K562 (cell line): ENCODE data around the gene AP1AR. TPM values are rescaled to one million over a fixed set of nuclear protein-coding genes. Genes with fewer than 3 reads are reported as not detected.

Experiments used
- ATF7 ChIP-seq: fragments of 450-650 bp; IDR thresholded peaks from 2 replicates; pipeline ENCODE4 v1.7.1; 2014; ENCODE audit warnings: mild to moderate bottlenecking, moderate library complexity
- CCAR2 ChIP-seq: fragments of 200-400 bp; formaldehyde crosslinking; IDR thresholded peaks from 2 replicates; pipeline ENCODE4 v1.6.1; 2017; ENCODE audit warnings: mild to moderate bottlenecking, low read depth, low read length
- CUX1 ChIP-seq: fragments of 200-800 bp; sonication (Bioruptor generic); IDR thresholded peaks from 2 replicates; pipeline ENCODE4 v1.6.1; 2016; ENCODE audit warnings: missing genetic modification characterization, missing compliant biosample characterization
- E2F6 ChIP-seq, 2 experiments: IDR thresholded peaks; 2 replicates each; pipeline ENCODE4 v1.6.1; 2011; ENCODE audit warnings: borderline replicate concordance in 1 of 2, control low read depth in 1 of 2, low read depth in 1 of 2, low read length in 1 of 2, mild to moderate bottlenecking in 1 of 2, mixed read lengths in 1 of 2, moderate library complexity in 1 of 2; ENCODE audit not compliant: insufficient read depth in 1 of 2, insufficient read length in 1 of 2, poor library complexity in 1 of 2, severe bottlenecking in 1 of 2; ENCODE audit errors: extremely low read depth in 1 of 2
- EP400 ChIP-seq: fragments of 450-650 bp; IDR thresholded peaks from 2 replicates; pipeline ENCODE4 v1.6.1; 2017; ENCODE audit warnings: antibody characterized with exemption, mild to moderate bottlenecking, moderate library complexity
- FOXJ2 ChIP-seq: fragments of 200-800 bp; sonication (Bioruptor generic); IDR thresholded peaks from 2 replicates; pipeline ENCODE4 v1.6.1; 2016; ENCODE audit warnings: missing genetic modification characterization, missing compliant biosample characterization
- KHSRP ChIP-seq: fragments of 450-650 bp; IDR thresholded peaks from 2 replicates; pipeline ENCODE4 v1.6.1; 2017
- KLF1 ChIP-seq: fragments of 450-650 bp; IDR thresholded peaks from 2 replicates; pipeline ENCODE4 v1.6.1; 2016; ENCODE audit warnings: missing genetic modification characterization, missing compliant biosample characterization
- LCOR ChIP-seq: sonication (generic); formaldehyde crosslinking; IDR thresholded peaks from 2 replicates; pipeline ENCODE4 v1.8.0; 2022; ENCODE audit warnings: mild to moderate bottlenecking, missing genetic modification reagents
- NBN ChIP-seq: fragments of 450-650 bp; IDR thresholded peaks from 2 replicates; pipeline ENCODE4 v1.6.1; 2016; ENCODE audit warnings: low read depth, mild to moderate bottlenecking
- NCOA2 ChIP-seq, 2 experiments: fragments of 450-650 bp; IDR thresholded peaks; 2 replicates each; pipeline ENCODE4 v1.6.1; 2018; ENCODE audit warnings: mild to moderate bottlenecking in 2 of 2, moderate library complexity in 1 of 2; ENCODE audit not compliant: partially characterized antibody in 2 of 2
- RFX5 ChIP-seq: IDR thresholded peaks from 2 replicates; pipeline ENCODE4 v1.6.1; 2011; ENCODE audit warnings: low read depth, mild to moderate bottlenecking, improper control_type of control experiment, low read length
- RHOXF2B ChIP-seq: fragments of 250-450 bp; sonication (Bioruptor Pico); conservative IDR thresholded peaks from 2 replicates; pipeline ENCODE4 v1.5.1; 2021
- SIN3A ChIP-seq, 2 experiments: fragments of 150-350 bp in 1 of 2; IDR thresholded peaks; 2 replicates each; pipeline ENCODE4 v1.6.1; 2011 to 2016; ENCODE audit warnings: borderline replicate concordance in 2 of 2, low read depth in 2 of 2, low read length in 2 of 2, mild to moderate bottlenecking in 2 of 2, moderate library complexity in 2 of 2; ENCODE audit not compliant: control insufficient read depth in 1 of 2
- TARDBP ChIP-seq: fragments of 450-650 bp; IDR thresholded peaks from 2 replicates; pipeline ENCODE4 v1.6.1; 2016
- TCF3 ChIP-seq: sonication (generic); formaldehyde crosslinking; IDR thresholded peaks from 2 replicates; pipeline ENCODE4 v1.4.0; 2020; ENCODE audit warnings: mild to moderate bottlenecking, missing genetic modification reagents
- TOE1 ChIP-seq, 2 experiments: fragments of 450-650 bp in 1 of 2; sonication (generic) in 1 of 2; formaldehyde crosslinking in 1 of 2; IDR thresholded peaks; 2 replicates each; pipeline versions ENCODE4 v1.7.1 to v1.8.0; 2016 to 2022; ENCODE audit warnings: borderline replicate concordance in 2 of 2, mild to moderate bottlenecking in 2 of 2, antibody characterized with exemption in 1 of 2, inconsistent platforms in 1 of 2, low read depth in 1 of 2, missing genetic modification reagents in 1 of 2, moderate library complexity in 1 of 2
- TRIM28 ChIP-seq: fragments of 450-650 bp; IDR thresholded peaks from 2 replicates; pipeline ENCODE4 v1.6.1; 2017
- ZNF197 ChIP-seq: fragments of 200-800 bp; sonication (Bioruptor generic); IDR thresholded peaks from 2 replicates; pipeline ENCODE4 v1.6.1; 2016; ENCODE audit warnings: low read depth, missing genetic modification characterization, missing compliant biosample characterization
- polyA plus RNA-seq, 8 experiments: library from polyadenylated mRNA; depleted of rRNA in 4 of 8; stranded (reverse) in 5 of 8; unstranded in 3 of 8; fragments of >200 nt; fragmentation: Nextera tagmentation in 2 of 8; fragmentation: Illumina TruSeq in 1 of 8; extraction: Ambion mirVana in 2 of 8; extraction: Trizol in 1 of 8; gene quantifications; 2 replicates each; pipeline versions ENCODE4 v1.2.1 to v1.2.3, GENCODE V29; 2011 to 2014; ENCODE audit warnings: inconsistent platforms in 1 of 8, missing spikeins in 1 of 8
- total RNA-seq, 7 experiments: library from RNA; depleted of rRNA in 6 of 7; stranded (reverse); fragments of >200 nt in 6 of 7; fragmentation: Illumina TruSeq in 2 of 7; extraction: Trizol in 2 of 7; gene quantifications; 2 replicates each; pipeline versions ENCODE4 v1.2.1 to v1.2.3, GENCODE V29; 2011 to 2021; ENCODE audit warnings: low replicate concordance in 1 of 7

Gene AP1AR
- total and polyA plus RNA-seq, 9 of the 15 experiments (the other 6 are each of a cell fraction or from before 2014, with no cell fraction given): 2.6 to 20.7 (median 12.2) TPM

GRCh38 chr4:112231779-112232713 lies at the start of gene AP1AR (continued):
- TF ChIP-seq SIN3A (IDR thresholded peaks at IDR 0.05; ENCODE audit: borderline replicate concordance in 2 of 2, control insufficient read depth in 1 of 2, low read depth in 2 of 2, low read length in 2 of 2): peak; percentile 51 to 56; a peak in 3 of 4 replicates
- no peak for TF ChIP-seq CUX1 (CRISPR knock-in tag)
- TF ChIP-seq ATF7: peak; percentile 19; the same call in 1 of the 2 replicates
- 0 out of 2 replicates have a peak, but pooled peaks have one; percentile 17 for TF ChIP-seq TRIM28
- TF ChIP-seq KHSRP: no peak
- peak; percentile 51; the same call in 1 of the 2 replicates for TF ChIP-seq TOE1 (IDR thresholded peaks at IDR 0.05; ENCODE audit: borderline replicate concordance)
- no peak for TF ChIP-seq TOE1 (CRISPR knock-in tag; IDR thresholded peaks at IDR 0.05; ENCODE audit: borderline replicate concordance, low read depth)
- no peak for TF ChIP-seq NCOA2 (IDR thresholded peaks at IDR 0.05; ENCODE audit: partially characterized antibody in 2 of 2)
- TF ChIP-seq TARDBP: no peak
- no peak for TF ChIP-seq CCAR2
- TF ChIP-seq E2F6 (IDR thresholded peaks at IDR 0.05; ENCODE audit: borderline replicate concordance in 1 of 2, extremely low read depth in 1 of 2, insufficient read depth in 1 of 2, insufficient read length in 1 of 2, low read depth in 1 of 2, low read length in 1 of 2, poor library complexity in 1 of 2, severe bottlenecking in 1 of 2): peak in 1 of 2 experiments; percentile 65
- no peak for TF ChIP-seq TCF3 (CRISPR knock-in tag)
- peak; percentile 28; the same call in 1 of the 2 replicates for TF ChIP-seq LCOR (CRISPR knock-in tag)
- 0 out of 2 replicates have a peak, but pooled peaks have one; percentile 25 for TF ChIP-seq RHOXF2B
- TF ChIP-seq RFX5: no peak
- TF ChIP-seq NBN: 0 out of 2 replicates have a peak, but pooled peaks have one; percentile 31
- peak; percentile 84 for TF ChIP-seq EP400
- peak; percentile 20; the same call in 1 of the 2 replicates for TF ChIP-seq FOXJ2 (tag)
- TF ChIP-seq KLF1: 0 out of 2 replicates have a peak, but pooled peaks have one; percentile 17
- TF ChIP-seq ZNF197 (CRISPR knock-in tag): no peak
